CD4-positive, alpha-beta memory T cell (primary cell): ENCODE results near the gene SLAIN2. TPM values are rescaled to one million over a fixed set of nuclear protein-coding genes. Genes with fewer than 3 reads are reported as not detected.

Source experiments
- CTCF ChIA-PET: fragments of 350-600 bp; sonication (Branson Sonifier 250); formaldehyde crosslinking; loops from one replicate; lab custom pipeline; 2021; ENCODE audit warnings: inconsistent platforms; ENCODE audit not compliant: partially characterized antibody; lab: Charles Lee
- POLR2A ChIA-PET: fragments of 350-600 bp; sonication (Branson Sonifier 250); formaldehyde crosslinking; loops from one replicate; lab custom pipeline; 2021; ENCODE audit not compliant: partially characterized antibody; lab: Charles Lee
- DNase-seq, 5 donors: peaks; one replicate each; pipeline versions ENCODE4 v3.0.0 to v3.0.0-alpha.2; 2020 to 2022; ENCODE audit warnings: mixed read lengths in 1 of 5
- H3K27ac ChIP-seq: one replicate; pipeline ENCODE4 v1.7.0; 2013; ENCODE audit warnings: low read depth, low read length
- H3K27me3 ChIP-seq: 2 replicates; pipeline ENCODE4 v1.7.0; 2013; ENCODE audit warnings: mild to moderate bottlenecking, low read length, moderate library complexity; ENCODE audit not compliant: insufficient read depth
- H3K36me3 ChIP-seq: 2 replicates; pipeline ENCODE4 v1.7.0; 2013; ENCODE audit warnings: mild to moderate bottlenecking, low read length, moderate library complexity; ENCODE audit not compliant: insufficient read depth
- H3K4me1 ChIP-seq: 2 replicates; pipeline ENCODE4 v1.7.0; 2013; ENCODE audit warnings: mild to moderate bottlenecking, low read length, moderate library complexity; ENCODE audit not compliant: insufficient read depth
- H3K4me3 ChIP-seq, 2 donors: one replicate each; pipeline ENCODE4 v1.7.0; 2013; ENCODE audit warnings: low read length in 2 of 2, mild to moderate bottlenecking in 1 of 2
- H3K9me3 ChIP-seq, 2 donors: one replicate each; pipeline ENCODE4 v1.7.0; 2013; ENCODE audit warnings: low read length in 2 of 2, control low read depth in 1 of 2; ENCODE audit not compliant: control insufficient read depth in 1 of 2
- H3K27ac Mint-ChIP-seq, 7 donors: one replicate each; pipeline ENCODE4 v1.8.0; 2020 to 2021; ENCODE audit warnings: mixed read lengths in 7 of 7, mild to moderate bottlenecking in 6 of 7, inconsistent platforms in 3 of 7, moderate library complexity in 3 of 7
- H3K27me3 Mint-ChIP-seq, 2 donors: one replicate each; pipeline ENCODE4 v1.8.0; 2020 to 2021; ENCODE audit warnings: mixed read lengths in 2 of 2
- H3K36me3 Mint-ChIP-seq, 2 donors: one replicate each; pipeline ENCODE4 v1.8.0; 2020 to 2021; ENCODE audit warnings: mixed read lengths in 2 of 2, inconsistent platforms in 1 of 2, mild to moderate bottlenecking in 1 of 2
- H3K4me1 Mint-ChIP-seq, 4 donors: one replicate each; pipeline ENCODE4 v1.8.0; 2020 to 2021; ENCODE audit warnings: mixed read lengths in 4 of 4, mild to moderate bottlenecking in 1 of 4
- H3K4me3 Mint-ChIP-seq, 8 donors: one replicate each; pipeline ENCODE4 v1.8.0; 2020 to 2021; ENCODE audit warnings: mixed read lengths in 8 of 8, mild to moderate bottlenecking in 7 of 8, moderate library complexity in 6 of 8, inconsistent platforms in 3 of 8
- H3K9me3 Mint-ChIP-seq, 8 donors: one replicate each; pipeline ENCODE4 v1.8.0; 2020 to 2021; ENCODE audit warnings: mixed read lengths in 8 of 8, mild to moderate bottlenecking in 5 of 8, inconsistent platforms in 3 of 8, moderate library complexity in 1 of 8
- intact Hi-C: fragments of 100-400 bp; cut with micrococcal nuclease; formaldehyde crosslinking; loops from one replicate; pipeline ENCODE4 v1.15.1; 2023
- polyA plus RNA-seq, 2 donors: library from polyadenylated mRNA; unstranded; fragments of 300-500 nt; fragmentation: Illumina TruSeq; gene quantifications; one replicate each; pipeline ENCODE4 v1.2.3, GENCODE V29; 2021
- total RNA-seq, 2 experiments: library from RNA; stranded (reverse); gene quantifications; one replicate each; pipeline ENCODE4 v1.2.3, GENCODE V29; 2021

The SLAIN2 gene
- total and polyA plus RNA-seq, 4 experiments from 2014 or later: 24.2 to 87.5 (median 55.8) TPM

DNA sequence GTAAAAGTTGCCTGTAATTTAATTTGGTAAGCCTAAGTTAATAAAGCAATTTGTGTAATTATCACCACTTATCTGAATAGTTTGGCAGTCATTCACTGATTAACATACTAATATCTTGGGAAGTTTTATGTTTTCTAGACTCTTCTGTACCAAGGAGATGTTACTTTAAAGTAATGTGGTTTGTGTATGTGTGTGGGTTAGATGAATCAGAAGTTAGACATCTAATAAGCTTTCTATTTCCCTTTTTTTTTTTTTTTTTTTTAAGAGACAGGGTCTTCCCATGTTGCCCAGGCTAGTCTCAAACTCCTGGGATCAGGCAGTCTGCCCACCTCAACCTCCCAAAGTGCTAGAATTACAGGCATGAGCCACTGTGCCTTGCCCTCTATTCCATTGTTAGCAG, 5.3 kb downstream of the SLAIN2 start:
- H3K9me3 ChIP-seq: no peaks in the 10 kb centered on the region
- Mint-ChIP-seq H3K27me3 (no peaks in the 10 kb centered on the region), H3K36me3 (peaks cover 1 to 8% of the 10 kb centered on the region in 2 donors), H3K4me3 (peak overlapping the region in 4 of 8 donors; percentile 30 to 56 (median 46)), H3K9me3 (no peaks in the 10 kb centered on the region), H3K27ac (peak overlapping the region in 1 of 7 donors; percentile 24), H3K4me1 (peaks cover 57 to 91% (median 75%) of the 10 kb centered on the region in 4 donors)
- CTCF ChIA-PET: no interaction called here
- DNase-seq: no peak
- no peak overlapping the region for H3K4me3 ChIP-seq
- intact Hi-C loops: loop anchor here (10.0 kb wide), 1 partner anchor 558 kb away; the partner anchor contains the start of gene OCIAD2
- POLR2A ChIA-PET: no interaction called here
- no peak overlapping the region for H3K27ac ChIP-seq
- H3K4me1 ChIP-seq: peaks cover 87% of the 10 kb centered on the region
- no peaks in the 10 kb centered on the region for H3K27me3 ChIP-seq
- no peaks in the 10 kb centered on the region for H3K36me3 ChIP-seq

DNA sequence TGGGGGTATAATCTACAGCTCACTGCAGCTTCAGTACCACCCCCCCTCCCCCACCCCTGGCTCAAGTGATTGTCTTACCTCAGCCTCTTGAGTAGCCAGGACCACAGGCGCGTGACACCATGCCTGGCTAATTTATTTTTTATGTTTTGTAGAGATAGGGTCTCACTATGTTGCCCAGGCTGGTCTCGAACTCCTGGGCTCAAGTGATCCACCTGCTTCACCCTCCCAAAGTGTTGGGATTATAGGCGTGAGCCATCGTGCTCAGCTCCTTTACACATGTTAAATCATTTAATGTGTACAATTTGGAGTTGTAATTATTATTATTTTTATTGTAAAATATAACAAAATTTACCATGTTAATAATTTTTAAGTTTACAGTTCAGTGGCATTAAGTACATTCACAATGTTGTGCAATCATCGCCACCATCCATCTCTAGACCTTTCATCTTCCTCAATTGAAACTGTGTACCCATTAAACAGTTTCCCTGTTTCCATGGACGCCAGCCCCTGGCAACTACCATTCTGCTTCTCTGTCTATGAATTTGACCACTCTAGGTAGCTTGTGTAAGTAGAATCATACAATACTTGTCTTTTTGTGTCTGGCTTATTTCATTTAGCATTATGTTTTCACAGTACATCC, 6.1 kb downstream of the SLAIN2 start:
- no peak for DNase-seq
- POLR2A ChIA-PET: no interaction called here
- peaks cover 59 to 94% (median 78%) of the 10 kb centered on the region in 4 donors for H3K4me1 Mint-ChIP-seq
- H3K9me3 Mint-ChIP-seq: no peaks in the 10 kb centered on the region
- H3K9me3 ChIP-seq: no peaks in the 10 kb centered on the region
- no peaks in the 10 kb centered on the region for H3K27me3 ChIP-seq
- CTCF ChIA-PET: no interaction called here
- peaks cover 88% of the 10 kb centered on the region for H3K4me1 ChIP-seq
- no peak overlapping the region for H3K27ac ChIP-seq
- H3K4me3 ChIP-seq: no peak overlapping the region
- peaks cover 6 to 7% of the 10 kb centered on the region in 2 donors for H3K36me3 Mint-ChIP-seq
- intact Hi-C loops: loop anchor here (10.0 kb wide), 1 partner anchor 557 kb away; the partner anchor contains the start of gene OCIAD2
- no peaks in the 10 kb centered on the region for H3K36me3 ChIP-seq
- peak overlapping the region in 2 of 7 donors; percentile 20 to 74 for H3K27ac Mint-ChIP-seq
- no peaks in the 10 kb centered on the region for H3K27me3 Mint-ChIP-seq
- peak overlapping the region in 4 of 8 donors; percentile 21 to 54 (median 36) for H3K4me3 Mint-ChIP-seq

DNA sequence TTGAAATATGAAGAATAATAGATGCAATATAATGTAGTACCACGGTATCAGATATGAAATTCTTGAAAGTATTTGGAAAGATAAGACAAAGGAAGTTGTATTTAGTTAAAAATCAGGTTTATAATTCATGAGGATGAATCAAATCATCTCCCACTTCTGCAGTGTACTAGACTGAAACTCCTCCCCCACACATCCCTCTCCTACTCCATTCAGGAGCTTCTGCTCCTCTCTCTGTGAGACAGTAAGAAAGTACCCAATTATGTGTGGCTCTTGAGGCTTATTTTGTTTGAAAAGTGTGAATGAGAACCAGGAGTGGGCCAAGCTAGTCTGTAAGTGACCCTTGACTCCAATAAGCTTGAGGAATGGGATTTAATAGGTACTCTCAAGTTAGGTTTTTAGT, 9.5 kb downstream of the SLAIN2 start:
- Mint-ChIP-seq H3K36me3 (peaks cover 13% of the 10 kb centered on the region in 2 donors), H3K27me3 (no peaks in the 10 kb centered on the region), H3K4me1 (peaks cover 51 to 81% (median 66%) of the 10 kb centered on the region in 4 donors), H3K27ac (peak overlapping the region in 2 of 7 donors; percentile 14 to 19), H3K4me3 (no peak overlapping the region), H3K9me3 (no peaks in the 10 kb centered on the region)
- no peaks in the 10 kb centered on the region for H3K36me3 ChIP-seq
- no peaks in the 10 kb centered on the region for H3K27me3 ChIP-seq
- no peaks in the 10 kb centered on the region for H3K9me3 ChIP-seq
- intact Hi-C loops: no loop called here
- no peak overlapping the region for H3K27ac ChIP-seq
- CTCF ChIA-PET: no interaction called here
- POLR2A ChIA-PET: interaction anchor here (1.8 kb wide), 1 partner anchor 9 kb away, joined by 11 read pairs; the partner anchor contains the start of gene SLAIN2
- H3K4me3 ChIP-seq: no peak overlapping the region
- H3K4me1 ChIP-seq: peaks cover 82% of the 10 kb centered on the region
- no peak for DNase-seq

DNA sequence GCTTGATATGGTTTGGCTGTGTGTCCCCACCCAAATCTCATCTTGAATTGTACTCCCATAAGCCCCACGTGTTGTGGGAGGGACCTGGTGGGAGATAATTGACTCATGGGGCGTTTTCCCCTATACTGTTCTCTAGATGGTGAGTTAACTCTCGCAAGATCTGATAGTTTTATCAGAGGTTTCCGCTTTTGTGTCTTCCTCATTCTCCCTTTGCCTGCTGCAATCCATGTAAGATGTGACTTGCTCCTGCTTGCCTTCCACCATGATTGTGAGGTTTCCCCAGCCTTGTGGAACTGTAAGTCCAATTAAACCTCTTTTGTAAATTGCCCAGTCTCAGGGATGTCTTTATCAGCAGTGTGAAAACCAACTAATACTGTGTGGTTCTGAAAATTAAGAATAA, 11.5 kb downstream of the SLAIN2 start:
- Mint-ChIP-seq H3K27ac (no peak overlapping the region), H3K27me3 (no peaks in the 10 kb centered on the region), H3K9me3 (no peaks in the 10 kb centered on the region), H3K36me3 (peaks cover 9 to 13% of the 10 kb centered on the region in 2 donors), H3K4me3 (peak overlapping the region in 1 of 8 donors; percentile 24), H3K4me1 (peaks cover 41 to 68% (median 52%) of the 10 kb centered on the region in 4 donors)
- Histone ChIP-seq H3K27me3 (no peaks in the 10 kb centered on the region), H3K27ac (no peak overlapping the region), H3K4me1 (peaks cover 66% of the 10 kb centered on the region), H3K9me3 (no peaks in the 10 kb centered on the region), H3K36me3 (no peaks in the 10 kb centered on the region), H3K4me3 (no peak overlapping the region)
- DNase-seq: no peak
- POLR2A ChIA-PET: interaction anchor here (1.8 kb wide), 1 partner anchor 11 kb away, joined by 11 read pairs; the partner anchor contains the start of gene SLAIN2
- intact Hi-C loops: no loop called here
- CTCF ChIA-PET: interaction anchor here (1.0 kb wide), 1 partner anchor 10 kb away, joined by 3 read pairs; no protein-coding TSS in a partner anchor

DNA sequence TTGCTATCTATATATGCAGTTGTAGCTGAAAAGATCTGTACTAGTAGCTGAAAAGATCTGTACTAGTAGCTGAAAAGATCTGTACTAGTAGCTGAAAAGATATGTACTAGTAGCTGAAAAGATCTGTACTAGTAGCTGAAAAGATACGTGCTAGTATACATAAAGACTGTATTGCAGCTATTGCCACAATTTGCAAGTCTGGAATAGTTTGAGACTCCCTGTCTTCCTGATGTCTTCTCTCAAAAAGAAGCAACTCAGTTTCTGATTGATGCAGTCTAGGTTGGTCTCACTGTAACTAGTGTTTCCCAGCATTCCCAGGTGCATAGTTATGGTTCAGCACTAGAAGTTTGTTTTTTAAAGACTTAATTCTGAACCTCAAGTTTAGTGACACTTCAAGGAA, 15.0 kb downstream of the SLAIN2 start:
- H3K27ac ChIP-seq: no peak overlapping the region
- no peaks in the 10 kb centered on the region for H3K27me3 ChIP-seq
- Mint-ChIP-seq H3K4me3 (no peak overlapping the region), H3K36me3 (peaks cover 17 to 21% of the 10 kb centered on the region in 2 donors), H3K27ac (no peak overlapping the region), H3K9me3 (no peaks in the 10 kb centered on the region), H3K27me3 (no peaks in the 10 kb centered on the region), H3K4me1 (peaks cover 31 to 52% (median 38%) of the 10 kb centered on the region in 4 donors)
- DNase-seq: no peak
- H3K9me3 ChIP-seq: no peaks in the 10 kb centered on the region
- intact Hi-C loops: no loop called here
- ChIA-PET CTCF (interaction anchor here (1.5 kb wide), 1 partner anchor 13 kb away, joined by 4 read pairs; no protein-coding TSS in a partner anchor), POLR2A (no interaction called here)
- H3K4me1 ChIP-seq: peaks cover 32% of the 10 kb centered on the region
- no peak overlapping the region for H3K4me3 ChIP-seq
- H3K36me3 ChIP-seq: no peaks in the 10 kb centered on the region

DNA sequence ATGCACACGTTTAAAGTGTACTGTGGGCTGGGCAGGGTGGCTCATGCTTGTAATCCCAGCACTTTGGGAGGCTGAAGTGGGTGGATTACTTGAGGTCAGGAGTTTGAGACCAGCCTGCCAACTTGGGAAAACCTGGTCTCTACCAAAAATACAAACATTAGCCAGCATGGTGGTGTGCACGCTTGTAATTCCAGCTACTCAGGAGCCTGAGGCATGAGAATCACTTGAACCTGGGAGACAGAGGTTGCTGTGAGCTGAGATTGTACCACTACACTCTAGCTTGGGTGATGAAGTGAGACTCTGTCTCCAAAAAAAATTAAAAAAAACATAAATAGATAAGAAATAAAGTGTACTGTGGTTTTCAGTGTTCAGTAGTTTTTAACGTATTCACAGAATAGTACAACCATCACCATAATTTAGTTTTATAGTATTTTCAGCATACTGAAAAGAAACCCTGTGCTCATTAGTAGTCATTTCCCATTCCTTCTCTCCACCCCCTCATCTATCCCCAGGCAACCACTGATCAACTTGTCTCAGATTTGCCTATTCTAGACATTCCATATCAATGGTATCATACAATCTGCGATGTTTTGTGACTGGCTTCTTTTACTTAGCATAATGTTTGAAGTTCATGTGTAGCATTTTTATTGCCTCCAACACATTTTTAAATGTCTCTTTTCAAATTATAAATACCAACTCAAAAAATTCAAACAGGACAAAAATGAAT, 19.1 kb downstream of the SLAIN2 start:
- H3K4me3 Mint-ChIP-seq: peak overlapping the region in 1 of 8 donors; percentile 43

DNA sequence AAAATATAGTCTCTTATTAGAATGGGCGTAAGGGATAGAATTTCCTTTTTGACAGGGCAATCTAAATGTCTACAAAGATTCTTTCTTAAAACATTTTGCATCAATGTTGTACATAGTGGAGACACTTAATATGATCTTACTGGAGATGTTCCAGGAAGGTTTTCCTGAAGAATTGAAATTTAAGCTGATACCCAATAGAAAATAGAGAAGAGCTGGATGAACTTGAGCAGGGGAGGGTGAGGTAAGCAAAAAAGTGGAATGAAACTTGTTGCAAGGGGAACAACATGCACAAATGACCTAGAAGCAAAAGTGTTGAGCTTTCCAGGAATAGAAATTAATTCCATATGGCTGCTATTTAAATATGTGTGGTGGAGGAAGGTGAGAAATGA, 19.7 kb downstream of the SLAIN2 start:
- CTCF ChIA-PET: no interaction called here
- Mint-ChIP-seq H3K9me3 (no peaks in the 10 kb centered on the region), H3K27me3 (no peaks in the 10 kb centered on the region), H3K27ac (peak overlapping the region in 3 of 7 donors; percentile 2 to 43 (median 7)), H3K36me3 (peaks cover 8% of the 10 kb centered on the region in 2 donors), H3K4me3 (peak overlapping the region in 3 of 8 donors; percentile 4 to 20 (median 18)), H3K4me1 (peaks cover 19 to 32% (median 21%) of the 10 kb centered on the region in 4 donors)
- Histone ChIP-seq H3K27me3 (no peaks in the 10 kb centered on the region), H3K9me3 (no peaks in the 10 kb centered on the region), H3K4me1 (peaks cover 4% of the 10 kb centered on the region), H3K36me3 (no peaks in the 10 kb centered on the region), H3K27ac (no peak overlapping the region), H3K4me3 (no peak overlapping the region)
- no peak for DNase-seq
- POLR2A ChIA-PET: interaction anchor here (1.3 kb wide), 1 partner anchor 19 kb away, joined by 3 read pairs; the partner anchor contains the start of gene SLAIN2
- intact Hi-C loops: no loop called here

More for the DNA sequence above, 19.1 kb downstream of the SLAIN2 start:
- Mint-ChIP-seq H3K36me3 (peaks cover 8% of the 10 kb centered on the region in 2 donors), H3K4me1 (peaks cover 16 to 27% (median 18%) of the 10 kb centered on the region in 4 donors), H3K27ac (peak overlapping the region in 1 of 7 donors; percentile 70), H3K27me3 (no peaks in the 10 kb centered on the region), H3K9me3 (no peaks in the 10 kb centered on the region)
- H3K27ac ChIP-seq: no peak overlapping the region
- no peaks in the 10 kb centered on the region for H3K36me3 ChIP-seq
- ChIA-PET CTCF (interaction anchor here (2.1 kb wide), 1 partner anchor 10 kb away, joined by 7 read pairs; no protein-coding TSS in a partner anchor), POLR2A (interaction anchor here (1.3 kb wide), 1 partner anchor 19 kb away, joined by 3 read pairs; the partner anchor contains the start of gene SLAIN2)
- H3K27me3 ChIP-seq: no peaks in the 10 kb centered on the region
- no peaks in the 10 kb centered on the region for H3K4me1 ChIP-seq
- H3K9me3 ChIP-seq: no peaks in the 10 kb centered on the region
- DNase-seq: no peak
- H3K4me3 ChIP-seq: no peak overlapping the region
- intact Hi-C loops: no loop called here
